Right lobe of liver (tissue), 6 donors: ENCODE results near the gene STX4. TPM values are rescaled to one million over a fixed set of nuclear protein-coding genes. Genes with fewer than 3 reads are reported as not detected.

Experiments used
- ATAC-seq, 4 donors: fragments of 200-7000 bp; cut with Tn5 transposase; one replicate each; pipeline ENCODE4 v1.9.1; 2020; ENCODE audit warnings: mild to moderate bottlenecking in 4 of 4, moderate library complexity in 4 of 4
- DNase-seq, 3 donors: peaks; one replicate each; pipeline ENCODE4 v3.0.0-alpha.2; 2020
- H3K27ac ChIP-seq, 3 donors: fragments of 200-600 bp; one replicate each; pipeline ENCODE4 v1.8.0; 2022
- H3K27me3 ChIP-seq, 2 donors: fragments of 200-600 bp; one replicate each; pipeline ENCODE4 v1.8.0; 2022
- H3K36me3 ChIP-seq, 4 donors: fragments of 200-600 bp; sonication (generic) in 1 of 4; one replicate each; pipeline versions ENCODE4 v1.5.1 to v1.8.0; 2017 to 2022; ENCODE audit warnings: control low read depth in 1 of 4
- H3K4me1 ChIP-seq, 4 donors: fragments of 200-600 bp; sonication (generic) in 1 of 4; one replicate each; pipeline versions ENCODE4 v1.5.1 to v1.8.0; 2017 to 2022; ENCODE audit warnings: control low read depth in 1 of 4
- H3K4me3 ChIP-seq, 3 donors: fragments of 200-600 bp; one replicate each; pipeline ENCODE4 v1.8.0; 2022
- H3K9me3 ChIP-seq, 4 donors: fragments of 200-600 bp; sonication (generic) in 1 of 4; one replicate each; pipeline versions ENCODE4 v1.5.1 to v1.8.0; 2017 to 2022; ENCODE audit warnings: control low read depth in 1 of 4
- POLR2A ChIP-seq: fragments of 450-650 bp; IDR thresholded peaks from one replicate; pipeline ENCODE4 v1.6.1; 2017; ENCODE audit warnings: antibody characterized with exemption, mild to moderate bottlenecking
- WGBS: methylation state at CpG from one replicate; pipeline ENCODE4 v1.1.6; 2018; ENCODE audit warnings: low coverage, low lambda C conversion rate; ENCODE audit not compliant: insufficient coverage; ENCODE audit errors: missing lambda C conversion rate; 5-methylcytosine and 5-hydroxymethylcytosine counted together
- intact Hi-C, 2 donors: fragments of 100-400 bp; cut with DNase I; formaldehyde crosslinking; loops; one replicate each; pipeline versions ENCODE4 v1.11.2 to v1.14.1; 2022
- total RNA-seq, 6 experiments: library from RNA; depleted of rRNA in 2 of 6; stranded (reverse); fragments of >200 nt in 2 of 6; fragmentation: NEBNext Ultra II Directional in 3 of 6; extraction: Animal tissue kit (Norgen Biotek cat#: 25700) in 3 of 6; gene quantifications; one replicate each; pipeline versions ENCODE4 v1.1.0 to v1.2.4, GENCODE V29; 2016 to 2023
- TF ChIP-seq, protein P1 (sequence below), 4 donors: fragments of 200-600 bp in 3 of 4; fragments of 450-650 bp in 1 of 4; IDR thresholded peaks; one replicate each; pipeline versions ENCODE4 v1.5.1 to v1.8.0; 2016 to 2022; ENCODE audit warnings: antibody characterized with exemption in 4 of 4, mild to moderate bottlenecking in 2 of 4
- donor health status: DM: no; HTN: yes; CAD: no.
- donor health status: DM: no; HTN: no; CAD: no.
- donor health status: DM: no; HTN: no; CAD: no.
- donor health status: DM: no; HTN: yes; CAD: no.
- donor health status: DM: no; HTN: yes; CAD: no.

The STX4 gene
- total RNA-seq, 6 experiments from 2014 or later, result 18.8 to 52.8 (median 23.6) TPM

DNA sequence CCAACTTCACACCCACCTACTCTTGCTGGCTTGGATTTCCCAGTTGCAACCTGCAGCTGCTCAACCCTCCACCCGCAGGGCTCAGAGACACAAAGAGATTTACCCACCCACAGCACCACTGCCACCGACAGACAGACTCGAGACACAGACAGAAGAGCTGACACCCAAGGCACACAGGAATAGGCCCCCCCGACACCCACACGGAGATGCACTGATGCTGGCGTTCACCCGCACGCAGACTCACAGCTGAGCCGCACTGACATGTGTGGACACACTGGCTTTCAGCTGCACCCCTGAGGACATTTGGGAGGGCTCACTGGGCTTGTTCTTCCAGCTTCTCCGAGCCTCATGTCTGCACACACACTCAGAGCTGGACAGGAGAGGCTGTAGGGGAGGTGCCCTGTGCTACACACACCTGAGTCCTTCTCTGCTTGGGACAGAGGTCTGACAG, 31.1 kb upstream of the STX4 start:
- Histone ChIP-seq H3K27me3 (no peaks in the 10 kb centered on the region), H3K36me3 (no peaks in the 10 kb centered on the region), H3K4me3 (no peak overlapping the region), H3K27ac (no peak overlapping the region), H3K4me1 (peaks cover 0 to 44% (median 15%) of the 10 kb centered on the region in 4 donors), H3K9me3 (no peaks in the 10 kb centered on the region)
- TF ChIP-seq POLR2A, result no peak
- TF ChIP-seq, protein P1, sequence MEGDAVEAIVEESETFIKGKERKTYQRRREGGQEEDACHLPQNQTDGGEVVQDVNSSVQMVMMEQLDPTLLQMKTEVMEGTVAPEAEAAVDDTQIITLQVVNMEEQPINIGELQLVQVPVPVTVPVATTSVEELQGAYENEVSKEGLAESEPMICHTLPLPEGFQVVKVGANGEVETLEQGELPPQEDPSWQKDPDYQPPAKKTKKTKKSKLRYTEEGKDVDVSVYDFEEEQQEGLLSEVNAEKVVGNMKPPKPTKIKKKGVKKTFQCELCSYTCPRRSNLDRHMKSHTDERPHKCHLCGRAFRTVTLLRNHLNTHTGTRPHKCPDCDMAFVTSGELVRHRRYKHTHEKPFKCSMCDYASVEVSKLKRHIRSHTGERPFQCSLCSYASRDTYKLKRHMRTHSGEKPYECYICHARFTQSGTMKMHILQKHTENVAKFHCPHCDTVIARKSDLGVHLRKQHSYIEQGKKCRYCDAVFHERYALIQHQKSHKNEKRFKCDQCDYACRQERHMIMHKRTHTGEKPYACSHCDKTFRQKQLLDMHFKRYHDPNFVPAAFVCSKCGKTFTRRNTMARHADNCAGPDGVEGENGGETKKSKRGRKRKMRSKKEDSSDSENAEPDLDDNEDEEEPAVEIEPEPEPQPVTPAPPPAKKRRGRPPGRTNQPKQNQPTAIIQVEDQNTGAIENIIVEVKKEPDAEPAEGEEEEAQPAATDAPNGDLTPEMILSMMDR (IDR thresholded peaks at IDR 0.05), result no peak
- DNase-seq (no peak), ATAC-seq (no peak)
- intact Hi-C loops, result no loop called here
- 67% methylated on average over 3 of the region's 10 CpGs for WGBS

DNA sequence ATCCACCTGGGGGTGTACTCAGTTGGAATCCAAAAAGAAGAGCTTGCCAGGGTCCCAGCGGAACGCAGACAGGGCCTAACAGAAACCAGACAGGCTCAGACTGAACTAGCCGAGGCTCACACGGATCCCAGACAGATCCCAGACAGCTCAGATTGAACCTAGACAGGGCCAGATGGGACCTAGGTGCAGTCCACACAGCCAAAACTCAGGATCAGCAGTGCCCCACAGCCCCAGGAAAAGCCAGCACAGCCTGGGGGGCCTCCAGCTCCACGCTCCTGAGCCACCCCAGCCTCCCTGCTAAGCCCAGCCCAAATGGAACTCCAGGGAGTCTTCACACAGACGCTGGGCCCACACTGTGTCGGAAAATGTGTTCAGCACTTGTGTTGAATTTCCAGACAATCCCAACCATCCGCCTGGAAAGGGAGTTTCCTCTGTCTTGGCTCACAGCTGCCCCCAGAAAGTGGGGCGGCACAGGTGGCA, 30.5 kb upstream of the STX4 start:
- DNase-seq, result no peak
- Histone ChIP-seq H3K4me1 (peaks cover 0 to 38% (median 15%) of the 10 kb centered on the region in 4 donors), H3K36me3 (no peaks in the 10 kb centered on the region), H3K27ac (no peak overlapping the region), H3K4me3 (no peak overlapping the region), H3K27me3 (no peaks in the 10 kb centered on the region), H3K9me3 (no peaks in the 10 kb centered on the region)
- intact Hi-C loops, result no loop called here
- WGBS, result no CpG with 5 or more reads among the region's 9 CpGs
- ATAC-seq, result no peak
- TF ChIP-seq POLR2A, result no peak
- TF ChIP-seq, protein P1 (IDR thresholded peaks at IDR 0.05), result no peak

DNA sequence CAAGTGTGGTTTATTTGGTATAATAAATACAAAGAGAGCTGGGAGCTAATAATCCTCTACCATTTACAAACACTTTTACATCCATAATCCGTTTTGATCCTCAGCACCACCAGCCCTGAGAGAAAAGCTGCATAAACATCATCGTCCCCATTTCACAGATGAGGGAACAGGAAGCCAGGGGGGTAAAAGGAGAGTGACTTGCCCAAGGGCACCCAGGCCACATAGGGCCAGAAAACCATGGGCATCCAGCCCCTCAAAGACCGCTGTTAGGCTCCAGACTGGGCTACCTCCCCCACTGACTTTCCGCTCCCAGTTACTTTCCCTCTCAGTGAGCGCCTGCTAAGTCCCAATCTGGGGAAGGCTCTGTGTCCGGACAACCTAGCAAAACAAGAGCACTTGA, 29.6 kb upstream of the STX4 start:
- Histone ChIP-seq H3K27me3 (no peaks in the 10 kb centered on the region), H3K9me3 (no peaks in the 10 kb centered on the region), H3K4me1 (peaks cover 0 to 29% (median 11%) of the 10 kb centered on the region in 4 donors), H3K27ac (no peak overlapping the region), H3K4me3 (no peak overlapping the region), H3K36me3 (no peaks in the 10 kb centered on the region)
- TF ChIP-seq POLR2A, result no peak
- TF ChIP-seq, protein P1 (IDR thresholded peaks at IDR 0.05), result no peak
- ATAC-seq (no peak), DNase-seq (no peak)
- intact Hi-C loops, result no loop called here
- WGBS, result 86% methylated on average over 5 of the region's 6 CpGs

DNA sequence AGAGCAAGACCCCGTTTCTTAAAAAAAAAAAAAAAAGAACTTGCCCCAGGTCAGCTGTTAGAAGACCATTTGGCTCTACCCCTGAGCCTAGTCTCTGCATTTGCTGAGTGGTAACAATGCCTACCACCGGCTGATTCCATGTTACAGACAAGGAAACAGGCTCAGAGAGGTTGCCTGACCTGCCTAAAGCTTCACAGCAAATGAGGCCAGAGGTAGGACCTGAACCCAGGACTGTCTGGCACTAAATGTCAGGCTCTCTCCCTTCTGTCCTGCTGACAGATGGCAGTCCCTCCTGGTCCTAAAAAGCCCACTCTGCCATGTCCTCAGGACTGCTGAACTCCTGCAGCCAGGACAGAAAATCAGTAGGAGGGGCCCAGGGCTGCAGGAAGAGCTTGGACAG, 28.7 kb upstream of the STX4 start:
- Histone ChIP-seq H3K4me3 (no peak overlapping the region), H3K9me3 (no peaks in the 10 kb centered on the region), H3K27ac (no peak overlapping the region), H3K27me3 (no peaks in the 10 kb centered on the region), H3K36me3 (no peaks in the 10 kb centered on the region), H3K4me1 (peaks cover 0 to 22% (median 7%) of the 10 kb centered on the region in 4 donors)
- no peak for DNase-seq
- no peak for ATAC-seq
- intact Hi-C loops, result no loop called here
- no peak for TF ChIP-seq POLR2A
- TF ChIP-seq, protein P1 (IDR thresholded peaks at IDR 0.05), result no peak
- WGBS, result no CpG with 5 or more reads among the region's 2 CpGs
